ENCODE results near the gene PSAP.
"Not testable (repeated sequence)": the region's sequence is repeated elsewhere in the genome, so short reads cannot be mapped to it uniquely, and the experiment has no call there.

The PSAP gene

GRCh38 chr10:71873582-71874211, 22.6 kb upstream of the PSAP start:
- DNase-seq = no peak

- DNase-seq = not testable (repeated sequence)
Measured at GRCh38 chr10:71869601-71870000, 18.6 kb upstream of the PSAP start.

- DNase-seq = no peak
Measured at GRCh38 chr10:71868192-71868697, 17.2 kb upstream of the PSAP start.

- DNase-seq = no peak
Measured at GRCh38 chr10:71865561-71866041, 14.6 kb upstream of the PSAP start.

- DNase-seq = no peak
Measured at GRCh38 chr10:71864911-71865361, 13.9 kb upstream of the PSAP start.

- no peak for DNase-seq
Measured at GRCh38 chr10:71863203-71863602, 12.2 kb upstream of the PSAP start.

GRCh38 chr10:71860243-71861029, 9.4 kb upstream of the PSAP start:
- peak; percentile 48 for DNase-seq

GRCh38 chr10:71857934-71858890, 7.2 kb upstream of the PSAP start:
- DNase-seq = no peak

- no peak for DNase-seq
Measured at GRCh38 chr10:71856619-71857018, 5.6 kb upstream of the PSAP start.

- DNase-seq = no peak
Measured at GRCh38 chr10:71854031-71854430, 3.0 kb upstream of the PSAP start.

- no peak for DNase-seq
Measured at GRCh38 chr10:71852355-71852937, 1.4 kb upstream of the PSAP start.

- DNase-seq = not testable (repeated sequence)
Measured at GRCh38 chr10:71851465-71852095, 529 bp upstream of the PSAP start.

- DNase-seq = no peak
Measured at GRCh38 chr10:71850021-71850742, 869 bp downstream of the PSAP start.

GRCh38 chr10:71849461-71849908, 1.6 kb downstream of the PSAP start:
- no peak for DNase-seq

GRCh38 chr10:71848325-71849275, 2.5 kb downstream of the PSAP start:
- no peak for DNase-seq

- DNase-seq = no peak
Measured at GRCh38 chr10:71847418-71847817, 3.6 kb downstream of the PSAP start.

GRCh38 chr10:71846816-71847215, 4.2 kb downstream of the PSAP start:
- no peak for DNase-seq

GRCh38 chr10:71845410-71846405, 5.3 kb downstream of the PSAP start:
- no peak for DNase-seq

GRCh38 chr10:71844695-71845094, 6.4 kb downstream of the PSAP start:
- DNase-seq = no peak
